ENCODE measurements around the gene ARHGAP26.

ARHGAP26 gene

GRCh38 chr5:142813220-142813619, 43.0 kb downstream of the ARHGAP26 start:
- FAIRE-seq = no peak

GRCh38 chr5:142814122-142814521, 43.9 kb downstream of the ARHGAP26 start:
- FAIRE-seq = no peak

- FAIRE-seq = no peak
Measured at GRCh38 chr5:142815469-142815868, 45.3 kb downstream of the ARHGAP26 start.

GRCh38 chr5:142816531-142817430, 46.6 kb downstream of the ARHGAP26 start:
- no peak for FAIRE-seq

GRCh38 chr5:142817949-142818431, 47.8 kb downstream of the ARHGAP26 start:
- no peak for FAIRE-seq

GRCh38 chr5:142819292-142819691, 49.1 kb downstream of the ARHGAP26 start:
- no peak for FAIRE-seq

GRCh38 chr5:142819825-142820224, 49.6 kb downstream of the ARHGAP26 start:
- FAIRE-seq = no peak

GRCh38 chr5:142820447-142820846, 50.3 kb downstream of the ARHGAP26 start:
- no peak for FAIRE-seq

- no peak for FAIRE-seq
Measured at GRCh38 chr5:142821034-142821732, 51.0 kb downstream of the ARHGAP26 start.

- peak; percentile 5 for FAIRE-seq
Measured at GRCh38 chr5:142821733-142822487, 51.7 kb downstream of the ARHGAP26 start.

- FAIRE-seq = no peak
Measured at GRCh38 chr5:142823126-142823525, 52.9 kb downstream of the ARHGAP26 start.

- no peak for FAIRE-seq
Measured at GRCh38 chr5:142823806-142824205, 53.6 kb downstream of the ARHGAP26 start.

GRCh38 chr5:142824391-142824790, 54.2 kb downstream of the ARHGAP26 start:
- FAIRE-seq = no peak

GRCh38 chr5:142825378-142826089, 55.4 kb downstream of the ARHGAP26 start:
- FAIRE-seq = no peak

GRCh38 chr5:142826093-142826492, 55.9 kb downstream of the ARHGAP26 start:
- no peak for FAIRE-seq

- no peak for FAIRE-seq
Measured at GRCh38 chr5:142826741-142827492, 56.7 kb downstream of the ARHGAP26 start.

- no peak for FAIRE-seq
Measured at GRCh38 chr5:142827934-142828576, 57.9 kb downstream of the ARHGAP26 start.

GRCh38 chr5:142828797-142829535, 58.8 kb downstream of the ARHGAP26 start:
- FAIRE-seq = no peak

GRCh38 chr5:142829801-142830220, 59.6 kb downstream of the ARHGAP26 start:
- no peak for FAIRE-seq

All from colon (tissue), 2 donors.